GM03348 (cell line): ENCODE measurements around the gene SUSD4.

Experiments used
- DNase-seq: peaks from one replicate; pipeline ENCODE4 v3.0.0; 2012; ENCODE audit warnings: low spot score

The SUSD4 gene

GRCh38 chr1:223183268-223183862, 180.6 kb downstream of the SUSD4 start:
- DNase-seq, result peak; percentile 42

- peak; percentile 72 for DNase-seq
Observed at GRCh38 chr1:223180731-223181321, 183.2 kb downstream of the SUSD4 start.

GRCh38 chr1:223179786-223180185, 184.2 kb downstream of the SUSD4 start:
- no peak for DNase-seq

GRCh38 chr1:223179280-223179679, 184.7 kb downstream of the SUSD4 start:
- no peak for DNase-seq

GRCh38 chr1:223177681-223178080, 186.3 kb downstream of the SUSD4 start:
- DNase-seq, result no peak

GRCh38 chr1:223176437-223176836, 187.5 kb downstream of the SUSD4 start:
- no peak for DNase-seq

GRCh38 chr1:223175633-223176032, 188.3 kb downstream of the SUSD4 start:
- DNase-seq, result no peak

GRCh38 chr1:223175032-223175431, 188.9 kb downstream of the SUSD4 start:
- DNase-seq, result no peak
